NCI-H524 treated with DMSO at 0.1 percent for 48 hours (cell line): Measurements from ENCODE around the gene KCND3.

ENCODE experiments used
- DNase-seq: peaks from one replicate; lab custom pipeline; 2025; lab: John Stamatoyannopoulos, UW

The KCND3 gene

DNA sequence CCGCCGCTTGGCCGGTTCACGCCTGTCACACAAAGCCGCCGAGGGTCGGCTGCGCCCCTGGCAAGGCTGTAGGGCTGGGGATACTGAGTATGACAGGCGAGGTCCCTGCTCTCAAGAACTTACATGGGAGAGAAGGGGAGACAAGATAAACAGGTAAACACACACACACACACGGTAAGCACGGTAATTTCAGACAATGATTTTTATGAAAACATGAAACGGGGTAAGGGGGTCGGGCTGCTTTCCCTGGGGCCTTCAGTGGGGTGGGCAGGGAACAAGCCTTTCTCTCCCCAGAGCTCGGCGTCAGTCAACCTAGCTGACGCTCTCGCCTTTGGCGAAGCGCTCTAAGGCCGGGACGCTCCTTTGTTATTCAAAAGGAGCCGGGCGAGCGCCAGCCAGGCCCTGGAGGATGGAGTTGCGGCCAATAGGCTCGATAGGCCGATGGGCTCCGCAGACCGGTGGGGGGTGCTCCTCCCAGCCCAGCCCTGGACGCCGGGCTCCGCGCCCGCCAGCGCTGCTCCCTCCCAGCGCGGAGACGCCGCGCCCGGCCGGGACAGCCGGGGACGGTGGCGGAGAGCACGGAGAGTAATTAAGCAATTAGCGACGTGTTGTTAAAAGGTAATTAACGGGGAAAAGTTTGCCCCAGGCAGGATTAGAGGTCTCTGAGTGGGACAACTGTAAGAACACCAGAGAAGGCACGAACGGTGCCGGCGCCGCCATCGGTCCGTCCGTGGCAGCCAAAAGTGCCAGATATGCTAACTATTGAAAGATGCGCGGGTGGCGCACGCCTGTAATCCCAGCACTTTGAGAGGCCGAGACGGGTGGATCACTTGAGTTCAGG is 249.3 kb downstream of the KCND3 start:
- DNase-seq, result no peak

DNA sequence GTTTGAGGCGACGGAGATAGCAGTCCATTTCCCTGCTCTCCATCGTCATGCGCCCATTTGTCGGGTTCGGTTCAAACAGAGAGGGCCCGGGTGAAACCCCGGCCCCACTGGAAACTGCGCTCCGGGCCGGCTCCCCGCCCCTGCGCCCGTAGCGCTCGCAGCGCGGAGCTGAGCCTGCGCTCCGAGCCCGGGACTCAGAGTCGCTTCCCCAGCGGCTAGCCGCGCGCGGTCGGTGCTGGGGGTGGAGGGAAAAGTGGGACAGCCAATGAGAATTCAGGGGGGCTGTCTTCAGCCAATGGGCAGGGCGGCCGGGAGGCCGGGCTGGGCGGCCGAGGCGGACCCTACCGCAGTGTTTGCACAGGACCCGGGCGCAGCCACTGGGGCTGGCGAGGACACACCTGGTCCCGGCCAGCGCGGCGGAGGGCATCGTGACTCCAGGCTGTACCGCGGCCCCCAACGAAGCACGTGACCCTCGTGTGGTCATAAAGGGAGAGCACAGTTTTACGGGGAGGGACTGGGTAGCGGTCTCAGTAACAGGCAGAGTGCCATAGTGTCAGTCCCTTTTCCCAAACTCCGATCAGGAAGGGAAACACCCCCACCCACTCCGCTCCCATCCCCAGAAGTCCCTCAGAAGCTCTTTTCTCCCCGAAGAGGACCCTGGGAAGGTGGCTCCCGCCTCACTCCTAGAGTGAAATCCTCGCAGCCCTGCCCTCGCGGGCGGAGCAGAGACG is 250.1 kb downstream of the KCND3 start, which contains the start of gene INKA2:
Gene INKA2 (minus strand): TSS at position 202 of the 731 bp plus-strand sequence. CDS start 153 bp downstream, at position 49.
- DNase-seq, result peak; percentile 76

DNA sequence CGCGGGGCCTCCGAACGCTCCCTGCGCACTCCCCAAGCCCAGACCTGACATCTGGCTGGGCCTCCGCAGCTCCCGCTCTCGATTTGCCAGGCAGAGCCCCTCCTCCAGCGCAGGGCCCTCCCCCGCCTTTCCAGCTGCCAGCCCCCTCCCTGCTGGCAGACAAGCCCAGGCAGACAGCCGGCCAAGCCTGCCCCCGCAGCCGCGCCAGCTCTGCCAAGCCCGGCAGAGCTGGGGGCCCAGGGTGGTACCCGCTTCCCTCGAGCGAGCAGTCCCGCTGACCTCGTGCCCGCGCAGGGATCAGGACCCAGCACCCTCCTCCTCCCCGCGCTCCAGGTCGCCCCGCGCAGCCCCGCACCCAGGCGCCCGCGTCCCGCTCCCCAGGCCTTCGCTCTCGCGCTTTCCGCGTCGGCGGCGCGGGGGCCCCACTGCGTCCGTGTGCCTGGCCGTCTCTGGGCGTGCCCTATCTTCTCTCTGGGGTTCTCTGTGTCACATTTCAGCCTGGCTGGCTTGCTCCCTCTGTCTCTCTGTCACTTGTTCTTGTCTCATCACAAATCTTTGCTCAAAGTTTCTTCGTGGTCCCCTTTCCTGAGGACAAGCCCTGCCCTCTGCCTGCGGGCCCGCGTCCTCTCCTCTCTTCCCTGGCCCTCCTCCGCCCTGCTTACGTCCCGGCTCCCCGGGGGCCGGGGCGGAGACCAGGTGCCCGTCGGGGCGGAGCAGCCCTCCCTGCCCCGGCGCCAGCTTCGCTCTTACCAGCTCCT is 250.9 kb downstream of the KCND3 start:
- DNase-seq, result no peak

DNA sequence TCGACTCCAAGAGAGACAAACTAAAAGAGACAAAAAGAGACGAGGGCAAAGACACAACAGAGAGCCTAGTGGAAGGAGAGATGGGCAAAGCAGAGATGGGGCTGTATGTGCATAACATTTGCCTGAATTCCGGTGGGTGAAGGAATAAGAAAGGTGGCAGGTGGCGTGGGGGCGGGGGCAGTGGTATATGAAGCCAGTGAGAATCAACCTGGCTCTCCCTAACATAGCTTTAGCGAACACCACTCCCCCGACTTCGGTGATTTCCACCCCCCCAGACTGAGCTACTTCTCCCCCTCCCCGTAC is 251.4 kb downstream of the KCND3 start:
- DNase-seq, result no peak

DNA sequence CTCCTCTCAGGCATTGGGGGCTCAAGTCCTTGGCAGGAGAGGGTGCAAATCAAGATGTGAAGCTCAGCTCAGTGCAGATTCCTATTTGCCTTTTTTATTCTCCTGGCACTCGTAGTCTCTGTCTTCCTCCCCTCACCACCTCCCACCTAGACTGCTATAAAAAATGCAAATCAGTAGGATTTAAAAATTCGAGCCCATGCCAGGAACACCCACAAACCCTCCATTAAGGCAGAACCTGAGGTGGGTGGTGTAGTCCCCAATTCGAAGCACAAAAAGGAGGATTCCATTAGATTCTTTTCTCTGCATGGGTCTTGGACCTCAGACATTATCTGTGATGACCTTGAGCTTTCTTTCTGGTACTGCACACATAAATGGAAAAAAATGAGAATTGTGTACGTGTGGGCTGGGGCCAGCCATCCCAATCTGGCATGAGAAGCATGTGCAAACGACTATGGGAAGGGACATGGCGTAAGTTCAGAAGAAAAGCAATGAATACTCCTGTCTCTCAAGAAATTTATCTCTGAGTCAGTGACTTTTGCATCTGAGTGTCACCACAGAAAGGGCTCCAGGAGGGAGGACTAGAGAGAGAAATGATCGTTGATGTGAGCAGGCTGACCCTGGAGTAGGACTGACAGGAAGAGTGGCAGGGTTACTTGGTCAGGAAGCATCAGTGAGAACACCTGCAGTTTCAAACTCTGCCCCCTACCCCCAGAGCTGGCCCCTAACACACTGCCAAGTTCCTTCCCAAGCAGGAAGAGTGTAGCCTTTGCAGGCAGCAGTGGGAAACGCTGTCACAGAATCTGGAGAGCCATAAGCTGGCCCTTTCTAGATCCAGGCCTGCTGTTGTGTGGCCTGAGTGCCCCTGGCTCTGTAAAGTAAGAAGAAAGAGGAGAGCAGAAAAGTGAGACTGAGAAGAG is 252.0 kb downstream of the KCND3 start:
- DNase-seq, result no peak

DNA sequence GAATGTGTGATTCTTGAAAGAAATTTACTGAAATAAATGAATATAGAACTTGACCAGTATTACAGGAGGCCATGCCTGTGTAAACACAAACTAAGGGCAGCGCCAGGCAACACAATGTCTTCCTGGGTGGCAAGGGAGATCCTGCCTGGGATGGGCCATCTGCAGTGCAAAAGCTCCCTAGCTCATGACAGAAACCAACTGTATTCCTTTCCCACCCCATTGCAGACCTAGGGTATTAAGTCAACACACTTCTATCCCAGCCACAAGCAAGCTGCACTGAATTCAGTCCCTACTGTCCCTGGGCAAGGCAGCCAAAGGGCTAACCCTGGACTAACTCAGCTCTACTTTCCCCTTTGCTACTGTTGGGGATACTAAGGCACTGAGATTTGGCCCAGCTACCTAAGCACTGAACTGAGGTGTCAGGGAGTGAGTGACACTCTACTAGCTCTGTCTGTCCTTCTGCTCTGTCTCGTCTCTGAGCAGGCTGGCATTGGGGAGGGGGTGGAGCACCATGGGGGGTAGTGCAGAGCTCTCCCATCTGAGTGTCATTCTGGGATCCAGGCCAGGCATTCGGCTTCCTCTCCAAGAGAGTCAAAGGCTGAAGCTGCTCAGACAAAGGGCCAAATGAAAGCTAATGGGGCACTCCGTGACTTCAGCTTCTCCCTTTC is 252.8 kb downstream of the KCND3 start:
- DNase-seq, result no peak

DNA sequence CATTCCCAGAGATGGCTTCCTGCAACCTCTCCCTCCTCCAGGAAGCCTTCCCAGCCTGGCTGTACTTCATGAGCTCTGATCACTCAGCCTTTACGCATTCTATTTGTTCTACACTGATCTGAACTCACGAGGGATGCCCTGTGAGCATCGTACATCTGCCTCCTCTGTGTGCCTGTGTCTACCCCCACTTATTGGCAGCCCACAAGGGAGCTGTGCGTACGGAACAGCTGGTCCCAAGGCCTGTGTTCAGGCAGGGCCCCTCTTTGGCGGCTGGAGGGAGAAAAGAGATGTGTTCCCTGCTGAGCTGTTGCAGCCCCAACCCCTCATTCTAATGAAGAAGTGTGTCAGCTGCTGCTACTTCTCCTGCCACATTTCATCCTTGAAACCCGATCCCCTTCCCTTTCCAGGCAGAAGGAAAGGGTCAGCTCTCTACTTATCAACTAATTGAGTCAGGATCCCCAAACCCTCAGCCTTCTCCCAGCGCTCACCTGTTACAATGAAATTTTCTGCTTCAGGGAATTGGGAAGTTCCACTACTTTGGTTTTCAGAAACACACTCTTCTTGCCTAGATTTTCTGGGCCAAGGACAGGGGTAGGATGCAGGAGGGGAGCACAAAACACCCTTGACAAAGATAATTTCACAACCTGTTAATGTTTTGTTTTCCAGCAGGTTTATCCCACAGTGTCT is 253.5 kb downstream of the KCND3 start:
- DNase-seq, result peak; percentile 96

DNA sequence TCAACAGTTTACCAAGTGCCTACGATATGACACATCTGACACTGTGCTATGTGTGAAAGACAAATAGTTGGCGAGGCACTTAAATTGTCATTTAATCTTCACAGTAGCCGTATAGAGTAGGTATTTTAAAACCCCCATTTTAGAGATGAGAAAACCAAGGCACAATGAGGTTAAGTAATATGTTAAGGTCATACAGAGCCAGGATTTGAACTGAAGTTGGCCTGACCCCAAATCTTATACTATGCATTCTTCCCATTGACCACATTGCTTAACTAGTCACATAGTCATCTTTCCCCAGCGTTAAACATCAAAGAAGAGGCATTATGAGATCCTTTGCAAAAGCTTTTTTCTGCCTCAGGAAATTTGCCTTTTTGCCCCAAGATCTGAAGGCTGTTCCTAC is 254.1 kb downstream of the KCND3 start:
- DNase-seq, result no peak

DNA sequence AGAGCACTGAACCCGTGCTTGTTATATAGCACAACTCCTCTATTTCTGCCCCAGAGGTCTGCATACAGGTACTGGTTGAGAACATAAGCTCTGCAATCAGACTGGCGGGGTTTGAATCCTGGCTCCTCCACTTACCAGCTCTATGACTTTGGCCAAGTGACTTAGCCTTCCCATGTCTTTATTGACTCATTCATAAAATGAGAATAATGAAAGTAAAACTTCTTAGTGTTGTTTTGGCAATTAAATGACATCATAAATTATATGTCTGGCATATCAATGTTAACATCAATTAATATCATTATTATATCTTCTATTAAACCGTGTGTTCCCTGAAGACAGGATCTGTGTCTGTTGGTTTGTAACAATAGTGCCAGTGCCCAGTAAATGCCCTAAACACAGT is 254.6 kb downstream of the KCND3 start:
- no peak for DNase-seq

DNA sequence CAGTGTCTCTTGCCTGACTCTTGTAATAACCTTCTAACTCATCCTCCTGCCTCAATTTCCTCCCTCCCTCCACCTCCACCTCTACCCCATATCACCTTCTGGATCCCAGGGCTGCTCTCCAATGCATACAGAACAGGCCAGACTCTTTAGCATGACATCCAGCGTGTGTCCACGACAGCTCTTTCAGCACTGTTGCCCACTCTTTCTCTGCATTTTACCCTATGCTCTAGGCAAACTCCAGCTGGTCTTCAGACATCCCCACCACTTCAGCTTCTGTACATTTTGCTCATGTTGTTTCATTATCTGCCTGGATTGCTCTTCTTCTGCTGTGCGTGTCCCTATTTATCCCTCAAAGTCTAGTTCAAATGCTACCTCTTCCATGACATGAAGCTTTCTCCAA is 255.0 kb downstream of the KCND3 start:
- DNase-seq, result no peak

DNA sequence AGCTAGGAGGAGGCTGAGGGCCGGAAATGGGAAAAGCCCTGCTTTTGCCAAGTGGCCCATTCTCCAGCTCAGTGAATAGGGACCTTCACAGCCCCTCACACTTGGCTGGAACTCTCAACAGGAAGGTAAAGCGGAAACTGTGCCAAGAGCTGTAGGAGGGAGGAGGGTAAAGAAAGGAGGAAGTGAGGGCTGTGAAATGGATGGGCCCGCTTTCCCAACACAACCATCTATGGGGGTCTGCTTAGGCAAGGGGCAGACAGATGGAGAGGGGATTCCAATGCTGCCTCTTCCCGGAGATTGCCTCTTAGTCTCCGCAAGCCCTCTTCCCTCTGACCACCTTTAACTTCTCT is 255.5 kb downstream of the KCND3 start:
- no peak for DNase-seq

DNA sequence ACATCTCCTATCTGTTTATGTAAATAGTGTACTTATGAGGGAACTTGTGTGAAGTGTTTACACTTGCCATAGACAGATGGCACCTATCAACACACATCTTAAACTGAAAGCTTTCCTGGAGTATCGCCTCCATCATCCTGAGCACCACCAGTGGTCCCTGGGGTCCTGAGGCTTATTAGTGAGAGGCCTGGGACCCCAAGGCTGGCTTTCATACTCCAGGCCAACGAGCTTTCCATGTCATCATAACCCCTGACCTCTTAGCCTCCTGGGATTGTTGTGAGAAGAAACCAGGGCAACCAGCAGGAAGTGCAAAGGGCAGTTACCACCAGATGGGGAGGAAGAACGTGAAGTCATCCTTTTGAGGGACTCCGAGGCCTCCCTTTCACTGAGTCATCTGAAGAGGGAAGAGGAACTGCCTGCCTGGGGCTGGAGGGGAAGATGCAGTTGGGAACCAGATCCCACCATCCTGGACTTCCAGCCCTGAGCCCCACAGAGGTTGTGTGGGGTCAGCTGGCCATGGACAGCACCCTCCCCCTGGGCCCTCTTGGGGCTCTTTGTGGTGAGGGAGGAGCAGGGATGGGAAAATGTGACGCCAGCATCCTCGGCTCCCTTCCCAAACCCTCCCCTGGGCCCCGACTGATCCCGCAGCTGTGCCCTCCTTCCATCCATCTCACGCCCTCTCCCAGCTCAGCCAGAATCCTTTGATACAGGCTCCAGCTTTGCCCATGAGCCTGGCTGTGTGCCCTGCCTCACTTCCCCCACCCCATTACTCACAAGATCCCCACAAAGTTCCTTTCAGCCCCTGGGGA is 256.1 kb downstream of the KCND3 start:
- DNase-seq, result no peak

DNA sequence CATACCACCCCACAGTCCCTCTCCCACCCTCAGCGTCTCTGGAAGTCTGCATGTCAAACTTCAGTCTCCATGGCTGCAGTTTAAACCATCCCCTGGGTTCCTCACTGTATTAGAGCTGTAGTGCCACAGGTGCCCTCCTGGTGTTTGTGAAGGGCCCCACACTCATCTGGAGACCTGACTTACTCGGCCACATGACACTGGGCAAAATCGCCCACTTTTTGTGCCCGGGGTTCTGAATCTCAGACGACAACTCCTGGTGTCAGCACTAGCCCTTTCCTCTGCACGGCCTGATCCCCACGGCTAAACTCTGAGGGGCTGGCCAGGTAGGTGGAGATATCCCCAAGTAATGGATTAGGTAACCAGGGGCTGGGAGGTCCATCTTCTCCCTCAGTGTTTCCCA is 256.8 kb downstream of the KCND3 start:
- DNase-seq, result no peak

DNA sequence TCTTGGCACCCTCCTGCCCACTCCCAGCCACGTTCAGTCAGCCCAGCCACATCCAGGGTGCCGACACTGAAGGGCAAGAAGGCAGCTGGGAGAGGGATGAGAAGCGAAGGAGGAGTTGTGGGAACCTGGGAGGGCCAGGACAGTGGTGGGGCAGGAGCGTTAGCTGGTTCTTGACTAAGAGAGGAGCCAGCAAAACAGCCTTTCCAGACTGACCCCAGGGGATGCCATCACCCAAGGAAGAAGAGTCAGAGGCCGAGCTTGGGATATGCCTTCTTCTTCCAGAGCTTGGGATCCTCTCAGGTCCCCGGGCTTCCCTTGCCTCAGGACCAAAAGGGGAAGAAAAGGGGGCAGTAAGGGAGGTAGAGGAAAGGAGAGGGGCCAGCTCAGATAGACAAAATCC is 257.5 kb downstream of the KCND3 start:
- no peak for DNase-seq

DNA sequence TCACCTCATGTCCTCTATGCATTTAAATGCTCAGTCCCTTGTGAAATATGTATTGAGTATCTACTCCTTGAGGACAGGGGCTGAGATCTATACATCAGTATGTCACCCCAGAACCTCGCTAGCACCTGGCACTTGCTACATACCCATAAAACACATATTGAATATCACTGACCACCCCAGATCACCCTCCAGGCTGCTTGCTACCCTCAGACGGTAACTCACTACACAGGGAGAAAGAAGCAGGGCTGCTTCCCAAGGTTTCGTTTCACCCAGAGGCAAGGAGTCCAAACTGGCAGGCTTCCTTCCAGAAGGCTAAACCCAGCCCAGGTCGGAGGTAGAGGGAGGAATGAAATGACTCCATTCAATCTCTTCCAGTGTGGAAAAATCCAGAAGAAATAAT is 258.8 kb downstream of the KCND3 start:
- DNase-seq, result no peak

DNA sequence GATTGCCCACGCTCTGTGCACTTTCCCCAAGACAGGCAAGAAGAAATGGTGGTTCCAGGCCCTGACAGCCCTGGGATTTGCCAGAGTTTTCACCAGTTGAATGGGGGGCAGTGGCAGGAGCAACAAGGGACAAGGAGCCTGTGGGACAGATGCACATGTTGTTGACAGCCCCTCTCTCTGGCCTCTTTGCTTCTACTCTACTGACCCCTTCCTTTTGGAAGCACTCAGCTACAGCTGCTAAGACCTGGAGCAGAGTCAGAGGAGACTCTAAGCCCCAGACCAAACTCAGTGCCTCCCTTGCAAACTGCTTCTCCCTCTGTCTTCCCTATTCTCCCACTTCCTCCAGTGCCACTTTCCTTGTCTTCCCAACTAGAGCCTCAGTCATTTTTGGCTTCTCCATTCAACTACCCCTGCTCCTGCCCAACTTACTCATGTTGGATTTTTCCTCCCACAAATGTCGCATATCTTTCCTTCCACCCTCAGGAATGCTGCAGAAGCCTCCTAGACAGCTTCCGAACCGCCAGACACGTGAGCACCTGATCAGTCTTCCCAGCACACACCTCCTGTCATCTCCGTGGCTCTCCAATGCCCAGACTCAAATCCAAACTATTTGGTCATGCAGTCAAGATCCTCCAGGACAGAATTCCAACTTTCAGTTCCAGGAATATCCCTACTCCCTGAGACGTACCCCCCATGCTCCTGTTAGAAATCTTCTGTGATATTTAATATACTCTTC is 259.4 kb downstream of the KCND3 start:
- DNase-seq, result no peak

DNA sequence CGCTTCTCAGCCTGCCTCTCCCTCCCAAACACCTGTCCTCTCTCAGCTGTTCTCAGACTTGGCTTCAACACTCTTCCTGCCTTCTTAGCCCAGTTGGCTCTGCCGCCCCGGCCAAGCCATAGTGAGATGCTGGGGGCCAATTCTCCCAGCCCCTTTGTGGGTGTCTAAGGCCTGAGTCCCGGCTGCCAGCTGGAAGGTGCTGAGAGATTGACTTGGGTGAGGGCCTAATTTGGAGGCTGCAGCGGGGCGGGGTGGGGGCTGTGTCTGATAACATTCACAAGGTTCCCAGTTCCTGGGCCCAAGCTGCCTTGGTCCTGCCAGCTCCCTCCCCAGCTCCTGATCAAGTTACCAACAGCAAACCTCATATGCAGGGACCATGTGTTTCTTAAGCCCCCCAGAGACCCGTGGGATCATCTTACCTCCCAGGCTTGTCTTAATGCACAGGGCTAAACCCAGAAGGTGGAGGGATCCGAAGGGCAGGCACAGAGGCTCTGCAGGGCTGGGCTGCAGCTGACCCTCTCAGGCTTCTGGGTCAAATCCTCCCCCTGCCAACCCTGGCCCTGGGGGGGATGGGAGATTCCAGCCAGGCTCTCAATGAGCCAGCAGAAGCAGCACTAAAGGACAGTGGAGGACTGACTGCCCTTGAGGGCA is 260.1 kb downstream of the KCND3 start:
- DNase-seq, result peak; percentile 83

DNA sequence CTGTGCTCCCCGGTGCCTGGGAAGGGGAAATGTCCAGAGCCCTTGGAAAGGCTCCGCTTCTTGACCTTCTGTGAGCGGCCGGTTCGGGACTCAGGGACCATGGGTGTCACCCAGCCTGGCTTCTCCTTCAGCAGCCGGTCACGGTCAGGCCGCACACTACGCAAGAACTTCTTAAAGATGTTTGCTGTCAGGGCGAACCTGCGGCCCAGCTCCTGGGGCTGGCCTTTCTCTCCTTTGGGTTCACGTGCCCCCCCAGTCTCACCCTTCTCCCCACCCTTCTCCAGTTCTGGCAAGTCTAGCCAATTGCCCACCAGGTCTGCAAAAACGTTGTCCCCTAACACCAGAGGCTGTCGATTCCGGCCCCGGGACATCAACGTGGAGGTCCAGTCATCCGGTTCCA is 262.4 kb downstream of the KCND3 start:
- no peak for DNase-seq

DNA sequence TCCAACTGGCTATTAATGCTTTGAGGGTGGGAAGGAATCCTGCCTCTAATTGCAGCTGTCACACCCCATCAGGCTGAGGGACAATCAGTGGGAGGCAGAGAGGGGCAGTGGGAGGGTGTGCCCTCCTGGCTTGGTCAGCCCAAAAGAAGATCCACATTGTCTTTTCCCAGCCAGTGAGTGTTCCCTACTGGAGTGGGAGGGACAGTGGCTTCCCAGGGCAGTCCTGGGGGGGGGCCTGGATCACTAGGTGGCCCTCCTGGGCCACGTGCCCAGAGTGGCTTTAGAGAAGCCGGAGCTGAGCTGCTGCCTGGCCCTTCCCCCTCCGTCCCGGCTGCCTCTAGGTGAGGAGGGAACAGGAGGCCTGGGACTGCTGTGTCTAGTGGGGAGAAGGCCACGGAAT is 264.3 kb downstream of the KCND3 start:
- no peak for DNase-seq
